Stimulated activated CD8-positive, alpha-beta memory T cell treated with anti-CD3 and anti-CD28 coated beads, Interleukin-7, amount 100 ng/mL, for 24 hours (primary cell): ENCODE measurements around the gene TMEM150B.
A peak's percentile ranks its signal among the peaks of the same experiment; 100 is the strongest.

Experiments
- DNase-seq: peaks from one replicate; pipeline ENCODE4 v3.0.0-alpha.2; 2020; ENCODE audit warnings: low read depth

Gene TMEM150B

GRCh38 chr19:55354698-55355212 is 29.6 kb upstream of the TMEM150B start, which contains the start of gene COX6B2:
Gene COX6B2, minus strand, starts transcription at chr19:55354719. Its CDS starts 198 bp downstream, at chr19:55354521.
- DNase-seq = no peak

GRCh38 chr19:55353803-55354697 is 28.9 kb upstream of the TMEM150B start:
- no peak for DNase-seq

- no peak for DNase-seq
These were observed 28.2 kb upstream of the TMEM150B start for GRCh38 chr19:55353356-55353802.

- DNase-seq = no peak
These were observed 27.5 kb upstream of the TMEM150B start for GRCh38 chr19:55352549-55353145.

- DNase-seq = no peak
These were observed 26.9 kb upstream of the TMEM150B start for GRCh38 chr19:55352040-55352439.

- DNase-seq = no peak
These were observed 25.6 kb upstream of the TMEM150B start for GRCh38 chr19:55350620-55351315.

- DNase-seq = no peak
These were observed 23.3 kb upstream of the TMEM150B start for GRCh38 chr19:55348317-55349034.

- no peak for DNase-seq
These were observed 22.4 kb upstream of the TMEM150B start for GRCh38 chr19:55347442-55348009.

- no peak for DNase-seq
These were observed 21.7 kb upstream of the TMEM150B start for GRCh38 chr19:55346725-55347441.

- no peak for DNase-seq
These were observed 20.9 kb upstream of the TMEM150B start for GRCh38 chr19:55345818-55346724.

GRCh38 chr19:55345101-55345817 is 20.1 kb upstream of the TMEM150B start:
- DNase-seq = no peak

- no peak for DNase-seq
These were observed 19.3 kb upstream of the TMEM150B start for GRCh38 chr19:55344444-55344843.

- no peak for DNase-seq
These were observed 16.7 kb upstream of the TMEM150B start for GRCh38 chr19:55341595-55342531.

GRCh38 chr19:55341171-55341588 is 16.0 kb upstream of the TMEM150B start:
- peak; percentile 27 for DNase-seq

GRCh38 chr19:55340784-55341147 is 15.6 kb upstream of the TMEM150B start:
- no peak for DNase-seq

- no peak for DNase-seq
These were observed 15.0 kb upstream of the TMEM150B start for GRCh38 chr19:55339889-55340783.
